Left renal pelvis (tissue), 4 donors: Measurements from ENCODE around the gene YWHAH. TPM values are rescaled to one million over a fixed set of nuclear protein-coding genes. Genes with fewer than 3 reads are reported as not detected.

Source experiments
- DNase-seq, 4 donors: peaks; one replicate each; pipeline ENCODE4 v3.0.0-alpha.2; 2013; ENCODE audit warnings: low read depth in 4 of 4, low spot score in 3 of 4
- polyA plus RNA-seq, 4 donors: library from polyadenylated mRNA; unstranded; fragments of 120-200 nt; gene quantifications; one replicate each; pipeline ENCODE4 v1.2.1, GENCODE V29; 2013; ENCODE audit not compliant: insufficient read length in 4 of 4

The YWHAH gene
- polyA plus RNA-seq, 4 donors: 109 to 155 (median 133) TPM

DNA sequence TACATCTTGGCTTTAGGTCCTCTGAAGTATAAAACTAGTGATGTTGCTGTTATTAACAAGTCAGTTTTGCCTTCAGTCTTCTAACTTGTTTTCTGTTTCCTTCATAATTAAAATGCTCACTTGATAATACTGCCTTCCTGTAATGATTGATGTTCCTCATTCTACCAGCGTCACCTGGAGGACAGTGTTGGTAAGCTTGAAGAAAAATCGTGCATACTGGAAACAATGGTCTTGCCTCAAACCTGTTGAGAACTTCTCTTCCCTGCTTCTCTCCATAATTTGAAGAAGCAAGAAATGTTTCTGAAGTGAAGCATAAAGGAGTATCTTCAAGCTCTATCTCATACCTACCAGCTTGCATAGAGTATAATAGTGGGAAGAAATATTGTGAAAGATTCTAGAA, 3.0 kb downstream of the YWHAH start:
- DNase-seq: no peak

DNA sequence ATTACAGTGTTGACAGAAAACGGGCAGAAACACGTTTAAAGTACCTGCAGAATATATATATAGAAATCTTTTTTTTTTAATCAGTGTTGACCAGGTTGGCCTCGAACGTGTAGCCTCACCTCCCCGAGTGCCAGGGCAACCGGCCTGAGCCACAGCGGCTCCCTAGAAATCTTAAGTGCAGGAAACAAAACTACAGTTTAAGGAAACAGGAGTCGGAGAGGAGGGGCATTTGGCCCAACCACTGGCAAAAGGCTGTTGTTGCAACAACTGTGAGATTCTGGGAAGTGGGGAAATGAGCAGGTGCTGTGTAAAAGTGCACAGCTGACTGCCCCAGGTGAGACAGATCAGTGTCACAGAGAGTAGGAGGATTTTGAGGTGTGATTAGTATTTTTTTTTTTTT, 3.7 kb downstream of the YWHAH start:
- no peak for DNase-seq

DNA sequence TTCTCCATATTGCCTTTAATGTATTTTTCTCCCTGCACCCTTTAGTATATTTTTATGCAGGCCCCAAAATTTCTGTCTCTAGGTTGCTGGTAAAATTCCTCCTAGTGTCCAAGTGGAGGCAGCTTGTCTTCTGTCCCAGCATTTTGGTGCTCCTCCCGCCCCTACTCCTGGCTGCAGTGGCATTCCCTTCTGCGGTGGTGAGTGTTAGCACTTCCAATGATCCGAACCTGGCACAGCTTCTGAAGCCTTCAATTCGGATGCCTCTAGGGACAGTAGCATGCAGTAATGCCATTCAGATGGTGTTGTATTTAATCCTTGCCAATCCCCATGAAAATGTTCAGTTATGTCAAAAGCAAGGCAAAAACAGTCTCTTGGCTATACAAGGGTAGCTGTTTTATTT, 5.9 kb downstream of the YWHAH start:
- DNase-seq: no peak

DNA sequence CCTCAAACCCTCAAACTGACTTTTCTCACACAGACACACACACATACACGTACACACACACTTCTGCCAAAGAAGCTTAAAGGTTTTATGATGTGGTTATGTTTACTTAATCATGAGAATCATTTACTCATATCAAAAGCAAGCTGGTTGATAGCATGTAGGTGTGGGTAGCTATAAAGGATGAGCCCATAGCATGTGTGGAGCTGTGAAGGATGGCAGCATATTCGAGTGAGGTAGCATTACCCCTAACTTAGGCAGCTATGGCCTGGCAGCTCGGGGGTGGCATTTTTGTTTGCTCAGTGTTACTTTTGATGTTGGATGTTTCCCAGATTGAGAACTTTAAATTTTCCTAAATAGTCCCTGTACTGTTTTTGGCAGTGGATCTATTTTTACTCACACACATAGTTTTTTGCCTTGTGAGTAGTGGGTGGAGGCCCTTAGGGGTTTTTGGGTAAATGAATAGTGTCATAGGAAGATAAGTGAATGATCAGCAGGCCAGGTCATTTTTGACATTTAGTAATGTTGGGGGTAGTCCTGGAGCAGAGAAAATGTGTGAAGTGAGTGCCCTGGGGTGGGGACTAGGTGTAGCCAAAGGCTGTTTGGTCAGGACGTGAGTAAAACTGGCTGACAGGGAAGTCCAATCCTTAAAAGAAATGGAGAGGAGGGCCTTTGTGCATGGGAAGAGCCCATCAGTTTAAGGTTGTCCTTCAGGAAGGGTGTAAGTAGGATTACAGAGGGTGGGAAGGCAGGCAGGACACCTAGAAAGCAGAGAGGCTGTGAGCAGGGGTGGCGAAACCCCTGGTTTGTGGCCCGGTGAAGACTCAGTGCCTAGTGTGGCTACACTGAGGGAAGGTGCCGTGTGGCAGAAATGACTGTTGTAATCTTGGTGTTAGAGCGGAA, 7.1 kb downstream of the YWHAH start:
- DNase-seq: no peak

DNA sequence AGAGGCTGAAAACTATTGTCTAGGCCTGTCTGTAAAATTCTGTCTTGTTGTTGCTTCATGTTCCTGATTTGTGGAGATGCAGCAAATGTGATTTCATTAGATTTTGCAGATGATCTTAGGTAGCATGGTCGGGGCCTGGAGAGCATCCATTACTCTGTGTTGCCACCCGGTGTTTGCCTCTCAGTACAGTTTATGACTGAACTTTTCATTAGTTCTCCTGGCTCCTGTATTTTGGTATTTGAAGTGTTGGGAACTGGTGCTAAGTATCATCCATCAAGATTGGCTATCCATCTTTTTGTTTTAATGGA, 7.7 kb downstream of the YWHAH start:
- DNase-seq: no peak

DNA sequence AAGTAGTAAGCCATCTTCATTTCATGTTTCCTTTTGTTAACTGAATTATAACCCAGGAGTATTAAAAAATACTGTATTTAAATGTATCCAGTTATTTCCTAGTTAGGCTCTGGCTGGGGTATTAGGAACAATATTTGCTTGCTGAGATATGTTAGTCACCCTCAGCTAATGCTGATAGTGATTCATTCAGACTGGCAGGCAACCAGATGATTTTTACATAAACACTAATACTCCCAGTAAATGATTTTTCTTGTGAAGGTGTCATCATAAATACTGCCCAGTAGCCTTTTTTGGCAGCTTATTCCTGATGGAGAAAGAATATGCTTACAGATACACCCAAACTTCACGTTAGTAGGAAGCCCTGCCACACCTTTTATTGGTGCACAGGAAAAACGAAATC, 8.1 kb downstream of the YWHAH start:
- DNase-seq: no peak

DNA sequence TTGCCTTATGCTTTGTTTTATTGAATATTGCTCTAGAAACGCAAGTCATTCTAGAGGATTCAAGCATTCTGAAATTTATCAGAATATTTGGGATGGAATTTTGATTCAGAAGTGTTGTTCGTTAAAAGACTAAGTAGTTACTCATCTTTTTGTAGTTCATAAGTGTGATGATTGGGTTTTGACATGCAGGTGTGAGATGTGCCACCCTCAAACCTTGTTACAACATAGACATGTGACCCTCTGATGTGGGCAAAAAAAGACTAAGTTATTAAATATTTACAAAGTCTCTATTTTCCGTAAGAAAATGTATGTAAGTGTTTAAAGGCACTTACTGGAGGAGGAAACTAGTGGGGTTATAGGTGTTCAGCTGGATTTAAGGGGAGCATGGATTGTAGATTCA, 8.9 kb downstream of the YWHAH start:
- no peak for DNase-seq

DNA sequence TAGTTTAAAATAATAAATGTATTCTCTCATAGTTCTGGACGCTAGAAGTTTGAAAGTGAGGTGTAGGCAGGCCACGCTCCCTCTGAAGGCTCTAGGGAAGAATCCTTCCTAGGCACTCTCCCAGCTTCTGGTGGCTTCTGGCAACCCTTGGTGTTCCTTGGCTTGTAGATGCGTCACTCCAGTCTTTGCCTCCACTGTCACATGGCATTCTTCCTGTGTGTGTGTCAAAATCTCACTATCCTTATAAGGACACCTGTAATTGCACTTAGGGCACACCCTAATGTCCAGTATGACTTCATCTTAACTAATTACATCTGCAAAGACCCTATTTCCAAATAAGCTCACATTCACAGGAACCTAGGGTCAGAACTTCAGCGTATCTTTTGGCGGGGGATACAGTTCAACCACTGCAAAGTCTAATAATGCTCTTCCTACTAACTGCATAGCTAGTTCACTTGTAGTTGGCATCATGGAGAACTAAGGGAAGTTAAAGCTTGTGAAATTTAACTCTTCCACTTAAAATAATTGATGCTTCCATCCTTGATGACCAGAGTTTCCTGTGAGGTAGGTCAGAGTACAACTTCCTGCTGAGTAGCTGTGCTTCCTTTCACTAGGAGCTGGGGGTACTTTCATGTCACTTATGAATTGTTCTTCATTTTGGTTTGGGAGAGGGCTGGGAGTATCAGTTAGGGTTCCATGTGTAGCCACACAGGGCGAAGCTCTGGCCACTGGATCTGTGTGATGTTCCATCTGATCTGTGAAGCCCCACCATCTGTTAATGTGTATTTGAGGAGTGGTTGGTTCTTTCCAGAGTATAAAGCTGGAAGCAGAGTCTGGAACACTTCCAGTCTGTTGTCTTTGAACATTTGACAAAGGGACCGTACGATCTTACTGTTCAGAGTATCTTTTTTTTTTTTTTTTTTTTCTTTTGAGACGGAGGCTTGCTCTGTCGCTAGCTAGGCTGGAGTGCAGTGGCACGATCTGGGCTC, 10.5 kb downstream of the YWHAH start:
- DNase-seq: no peak

DNA sequence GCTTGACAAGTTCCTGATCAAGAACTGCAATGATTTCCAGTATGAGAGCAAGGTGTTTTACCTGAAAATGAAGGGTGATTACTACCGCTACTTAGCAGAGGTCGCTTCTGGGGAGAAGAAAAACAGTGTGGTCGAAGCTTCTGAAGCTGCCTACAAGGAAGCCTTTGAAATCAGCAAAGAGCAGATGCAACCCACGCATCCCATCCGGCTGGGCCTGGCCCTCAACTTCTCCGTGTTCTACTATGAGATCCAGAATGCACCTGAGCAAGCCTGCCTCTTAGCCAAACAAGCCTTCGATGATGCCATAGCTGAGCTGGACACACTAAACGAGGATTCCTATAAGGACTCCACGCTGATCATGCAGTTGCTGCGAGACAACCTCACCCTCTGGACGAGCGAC, 12.0 kb downstream of the YWHAH start:
- no peak for DNase-seq

DNA sequence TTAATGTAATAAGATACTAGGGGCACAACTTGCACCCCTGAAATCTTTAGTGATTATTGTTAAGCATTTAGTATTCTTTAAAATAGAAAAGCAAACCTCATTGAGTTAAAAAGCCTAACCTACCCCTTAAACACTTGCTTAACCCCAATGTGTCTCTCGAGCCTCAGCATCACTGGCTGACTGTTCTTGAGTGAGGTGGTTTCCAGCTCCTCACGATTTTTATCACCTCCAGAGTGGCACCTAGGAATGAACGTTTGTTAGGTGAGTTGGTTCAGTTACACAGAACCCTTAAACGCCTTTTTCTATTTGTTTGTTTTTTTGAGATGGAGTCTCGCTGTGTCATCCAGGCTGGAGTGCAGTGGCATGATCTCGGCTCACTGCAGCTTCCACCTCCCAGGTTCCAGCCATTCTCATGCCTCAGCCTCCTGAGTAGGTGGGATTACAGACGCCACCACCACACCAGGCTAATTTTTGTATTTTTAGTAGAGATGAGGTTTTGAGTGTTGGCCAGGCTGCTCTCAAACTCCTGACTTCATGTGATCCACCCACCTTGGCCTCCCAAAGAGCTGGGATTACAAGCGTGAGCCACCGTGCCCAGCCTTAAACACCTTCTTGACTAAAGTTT, 13.7 kb downstream of the YWHAH start:
- no peak for DNase-seq

DNA sequence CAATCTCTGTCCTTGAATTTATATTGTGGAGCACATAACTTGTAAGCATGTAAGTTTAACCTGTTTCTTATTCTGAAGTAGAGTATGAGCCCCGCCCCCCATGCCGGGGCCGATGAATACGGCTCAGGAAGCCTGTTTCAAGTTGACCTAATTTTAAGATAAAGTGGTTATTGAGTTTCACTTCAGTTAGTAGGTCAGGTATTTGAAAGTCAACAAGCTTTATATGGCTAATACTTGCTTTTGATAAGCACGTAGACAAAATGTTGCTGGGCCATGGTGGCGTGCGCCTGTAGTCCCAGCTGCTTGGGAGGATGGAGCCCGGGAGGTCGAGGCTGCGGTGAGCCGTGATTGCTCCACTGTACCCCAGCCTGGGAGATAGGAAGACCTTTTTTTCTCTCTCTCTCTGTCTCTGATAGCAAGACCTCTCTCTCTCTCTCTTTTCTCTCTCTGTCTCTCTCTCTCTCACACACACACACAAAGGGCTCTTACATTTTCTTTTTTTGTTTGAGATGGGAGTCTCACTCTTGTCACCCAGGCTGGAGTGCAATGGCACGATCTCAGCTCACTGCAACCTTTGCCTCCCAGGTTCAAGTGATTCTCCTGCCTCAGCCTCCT, 14.4 kb downstream of the YWHAH start:
- no peak for DNase-seq

DNA sequence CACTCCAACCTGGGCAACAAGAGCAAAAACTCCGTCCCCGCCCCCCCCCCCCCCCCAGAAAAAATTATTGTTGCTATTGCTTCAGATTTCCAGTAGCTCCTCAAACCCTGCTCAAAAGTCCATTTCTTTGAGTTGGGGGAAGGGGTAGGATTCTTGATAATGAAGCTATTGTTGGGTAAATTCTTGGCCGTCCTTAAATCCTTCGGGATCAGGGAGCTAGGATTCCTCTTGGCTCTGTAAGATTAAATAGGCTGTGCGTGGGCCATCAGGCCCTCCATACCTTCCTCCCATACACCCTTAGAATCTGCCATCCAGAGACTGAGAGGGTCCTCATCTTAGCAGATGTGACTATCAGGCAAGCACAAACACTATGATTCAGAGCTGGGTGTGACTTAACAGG, 16.4 kb downstream of the YWHAH start:
- no peak for DNase-seq

DNA sequence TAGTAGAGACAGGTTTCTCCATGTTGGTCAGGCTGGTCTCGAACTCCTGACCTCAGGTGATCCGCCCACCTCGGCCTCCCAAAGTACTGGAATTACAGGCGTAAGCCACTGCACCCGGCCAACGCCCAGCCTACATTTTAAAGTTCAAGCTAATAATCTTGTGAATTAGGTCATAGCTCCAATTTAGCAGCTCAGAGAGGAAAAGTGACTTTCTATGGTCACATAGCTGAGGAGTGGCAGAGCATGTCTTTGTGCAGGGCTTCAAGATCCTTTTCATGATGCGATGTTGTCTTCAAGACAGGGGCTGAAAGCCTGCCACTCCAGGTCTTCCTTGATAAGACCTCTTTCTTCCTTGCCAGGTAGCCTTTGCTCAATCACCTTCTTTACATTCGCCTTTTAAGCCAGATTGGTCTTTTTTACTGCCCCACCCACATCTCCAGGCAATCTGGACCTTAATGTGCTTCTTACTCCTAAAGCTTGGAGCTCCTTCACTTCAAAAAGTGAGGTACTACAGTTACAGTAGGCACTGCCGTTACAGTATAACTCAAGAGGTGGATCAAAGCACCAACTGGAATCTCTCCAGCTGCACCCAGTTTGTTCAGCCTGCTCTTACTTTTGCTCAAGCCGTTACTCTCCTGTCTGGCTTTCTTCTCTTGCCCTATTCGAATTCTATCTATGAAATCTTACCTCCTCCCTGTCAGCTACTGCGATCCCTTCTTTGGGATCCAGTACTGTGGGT, 18.2 kb downstream of the YWHAH start:
- no peak for DNase-seq

DNA sequence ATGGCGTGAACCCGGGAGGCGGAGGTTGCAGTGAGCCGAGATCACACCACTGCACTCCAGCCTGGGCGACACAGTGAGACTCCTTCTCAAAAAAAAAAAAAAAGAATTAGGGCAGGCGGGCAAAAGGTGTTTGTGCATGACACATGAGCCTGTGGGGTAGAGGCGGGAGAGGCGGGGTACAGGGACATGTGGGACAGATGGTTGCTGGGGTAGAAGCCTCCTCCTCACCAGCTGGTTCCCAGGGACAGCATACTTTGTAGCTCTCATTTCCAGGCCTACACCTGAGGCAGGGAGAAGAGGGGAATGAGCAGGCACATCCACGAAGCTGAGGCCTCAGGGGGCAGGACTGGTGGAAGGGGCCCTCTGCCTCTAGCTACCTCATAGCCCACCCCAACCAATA, 23.7 kb downstream of the YWHAH start:
- DNase-seq: no peak

DNA sequence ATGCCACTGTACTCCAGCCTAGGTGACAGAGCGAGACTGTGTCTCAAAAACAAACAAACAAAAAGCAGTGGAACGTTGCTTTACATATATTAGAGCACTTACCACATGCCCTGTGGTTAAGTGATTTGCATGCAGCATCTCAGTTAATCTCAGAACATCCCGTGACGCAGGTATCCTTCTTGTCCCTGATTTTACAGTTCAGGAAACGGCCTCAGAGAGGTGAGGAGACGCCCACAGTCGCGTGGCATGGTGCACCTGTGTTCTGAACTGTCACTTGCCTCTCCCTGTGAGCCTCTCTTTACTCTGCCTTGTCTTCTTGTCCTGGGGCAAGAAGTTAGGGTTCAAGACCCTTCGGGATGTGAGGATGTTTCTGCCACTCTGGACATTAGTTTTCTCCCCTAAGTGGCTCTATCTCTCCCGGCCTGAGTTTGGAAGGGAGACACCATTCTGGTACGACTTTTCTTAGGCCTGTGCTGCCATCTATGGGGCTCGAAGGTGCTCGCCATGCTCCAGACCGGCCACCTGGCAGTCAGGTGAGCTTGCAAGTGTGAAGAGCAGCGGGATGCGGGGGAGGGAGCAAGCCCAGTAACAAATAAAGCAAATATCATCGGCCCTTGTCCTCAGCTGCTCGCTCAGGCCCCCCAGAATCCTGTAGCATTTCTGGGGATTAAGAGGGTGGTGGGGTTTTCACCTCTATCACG, 25.6 kb downstream of the YWHAH start:
- peak in 2 of 4 donors; percentile 56 to 59 for DNase-seq

DNA sequence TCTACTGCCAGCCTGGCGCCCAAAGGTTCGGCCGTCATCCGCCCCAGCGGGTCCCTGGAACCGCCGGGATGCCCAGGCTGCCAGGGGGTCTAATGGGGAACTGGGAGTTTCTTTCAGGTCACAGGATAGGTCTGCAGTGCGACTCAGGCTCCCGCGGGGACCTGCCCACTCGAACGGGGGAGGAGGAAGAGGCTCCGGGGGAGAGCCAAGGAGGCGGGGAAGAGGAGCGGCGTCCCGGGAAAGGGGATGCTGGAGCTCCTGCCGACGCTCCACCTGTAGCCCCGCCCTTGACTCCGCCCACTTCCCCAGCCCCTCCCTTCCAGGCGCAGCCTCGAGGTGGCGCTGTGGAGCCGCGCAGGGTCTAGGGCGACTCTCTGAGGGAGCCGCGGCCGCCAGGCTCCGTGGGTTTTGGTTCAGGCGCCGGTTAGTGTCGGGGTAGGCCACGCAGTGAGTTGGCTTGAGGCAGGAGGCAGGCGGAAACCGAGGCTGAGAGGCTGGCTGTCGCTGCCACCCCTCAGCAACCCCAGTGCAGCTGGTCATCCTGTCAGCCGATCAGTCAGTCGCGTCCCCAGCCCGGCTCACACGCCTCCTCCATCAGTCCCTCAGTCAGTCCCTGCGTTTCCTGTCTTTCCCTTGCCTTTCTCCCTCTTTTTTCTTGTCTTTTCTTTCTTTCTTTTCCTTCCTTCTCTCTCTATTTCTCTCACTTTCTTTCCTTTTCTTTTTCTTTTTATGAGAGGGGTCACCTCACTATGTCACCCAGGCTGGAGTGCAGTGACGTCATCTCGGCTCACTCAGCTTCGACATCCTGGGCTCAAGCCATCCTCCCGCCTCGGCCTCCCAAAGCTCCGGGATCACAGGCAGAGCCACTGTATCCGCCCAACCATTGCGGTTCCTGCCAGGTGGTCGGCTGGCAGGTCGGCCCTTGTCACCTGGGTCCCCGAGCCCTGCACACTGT, 26.4 kb downstream of the YWHAH start:
- peak; percentile 67 to 75 (median 68) for DNase-seq

DNA sequence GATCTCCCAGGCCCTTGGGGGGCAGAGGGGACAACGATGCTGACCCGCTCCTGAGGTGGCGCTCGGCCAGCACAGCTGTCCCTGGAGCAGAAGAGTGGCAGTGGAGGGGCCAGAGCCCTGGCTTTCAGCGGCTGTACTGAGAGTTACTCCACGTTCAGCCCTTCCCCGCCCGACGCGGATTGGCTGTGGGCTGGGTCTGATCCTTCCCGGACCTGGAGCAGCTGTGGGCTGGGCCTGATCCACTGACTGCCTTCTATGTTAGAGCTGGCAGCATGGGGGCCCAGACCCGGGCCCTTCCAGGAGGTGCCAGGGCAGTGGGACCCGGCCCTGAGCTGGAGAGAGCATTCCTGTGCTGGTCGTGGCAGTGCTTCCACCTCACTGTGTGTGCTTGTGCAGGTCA, 27.8 kb downstream of the YWHAH start:
- no peak for DNase-seq

DNA sequence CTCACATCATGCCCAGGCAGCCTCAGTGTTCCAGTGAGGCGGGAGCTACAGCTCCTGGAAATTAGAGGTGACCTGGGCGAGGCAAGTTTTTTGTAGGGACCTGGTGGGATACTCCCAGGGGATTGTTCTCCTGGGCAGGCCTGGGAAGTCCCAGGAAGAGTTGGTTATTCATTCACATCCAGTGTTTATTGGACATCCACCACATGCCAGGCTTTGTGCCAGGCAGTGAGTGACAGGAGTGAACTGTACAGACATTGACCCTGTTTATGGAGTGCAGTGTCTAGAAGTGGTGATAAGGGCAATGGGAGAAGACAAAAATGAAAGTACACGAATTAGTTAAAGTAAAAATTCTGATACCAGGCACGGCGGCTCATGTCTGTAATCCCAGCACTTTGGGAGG, 29.4 kb downstream of the YWHAH start:
- DNase-seq: no peak
